ENCODE data around the gene PLPPR3.

GRCh38 chr19:801861-802497 lies 19.8 kb downstream of the PLPPR3 start:
- TF ChIP-seq CTCF (IDR thresholded peaks at IDR 0.05) (no peak), NFIC (IDR thresholded peaks at IDR 0.05; ENCODE audit: borderline replicate concordance) (no peak), TCF12 (IDR thresholded peaks at IDR 0.05) (no peak), EZH2phosphoT487 (IDR thresholded peaks at IDR 0.05; ENCODE audit: borderline replicate concordance, low read depth) (no peak), POLR2AphosphoS5 (IDR thresholded peaks at IDR 0.05; ENCODE audit: low read depth, low read length) (no peak), USF1 (IDR thresholded peaks at IDR 0.05; ENCODE audit: borderline replicate concordance, low read depth) (no peak), SIN3A (IDR thresholded peaks at IDR 0.05; ENCODE audit: borderline replicate concordance, low read depth, low read length) (no peak), TAF1 (IDR thresholded peaks at IDR 0.05; ENCODE audit: borderline replicate concordance, low read depth, low read length) (no peak), FOXM1 (IDR thresholded peaks at IDR 0.05; ENCODE audit: low read depth) (no peak), FOSL2 (IDR thresholded peaks at IDR 0.05; ENCODE audit: borderline replicate concordance, low read depth) (no peak), RXRA (IDR thresholded peaks at IDR 0.05; ENCODE audit: borderline replicate concordance, low read depth) (no peak)
